Mesothelial cell of epicardium (in vitro differentiated cells): ENCODE results near the gene PSME1. TPM values are rescaled to one million over a fixed set of nuclear protein-coding genes. Genes with fewer than 3 reads are reported as not detected.

Experiments
- DNase-seq, 2 experiments: peaks; one replicate each; pipeline ENCODE4 v3.0.0; 2021; ENCODE audit warnings: low spot score in 2 of 2; ENCODE audit not compliant: unreplicated experiment in 2 of 2
- H3K27ac Mint-ChIP-seq: 2 replicates; pipeline ENCODE4 v1.8.0; 2021; ENCODE audit warnings: mixed read lengths
- H3K27me3 Mint-ChIP-seq: 2 replicates; pipeline ENCODE4 v1.8.0; 2021; ENCODE audit warnings: low read depth, mixed read lengths
- H3K36me3 Mint-ChIP-seq: 2 replicates; pipeline ENCODE4 v1.8.0; 2021; ENCODE audit warnings: mixed read lengths
- H3K4me1 Mint-ChIP-seq: 2 replicates; pipeline ENCODE4 v1.8.0; 2021; ENCODE audit warnings: mixed read lengths
- H3K4me3 Mint-ChIP-seq: 2 replicates; pipeline ENCODE4 v1.8.0; 2021; ENCODE audit warnings: mild to moderate bottlenecking, moderate library complexity, mixed read lengths
- H3K9me3 Mint-ChIP-seq: 2 replicates; pipeline ENCODE4 v1.8.0; 2021; ENCODE audit warnings: mixed read lengths
- CTCF ChIP-seq: fragments of 200-600 bp; sonication (generic); IDR thresholded peaks from one replicate; pipeline ENCODE4 v1.5.0; 2021; ENCODE audit warnings: antibody characterized with exemption; ENCODE audit not compliant: unreplicated experiment
- total RNA-seq: library from RNA; stranded (reverse); gene quantifications from 3 replicates; pipeline ENCODE4 v1.2.1, GENCODE V29; 2021

Gene PSME1
- total RNA-seq, 1 donor from 2014 or later = 148 TPM

GRCh38 chr14:24096545-24097181 is 39.3 kb upstream of the PSME1 start:
- TF ChIP-seq CTCF = no peak
- Mint-ChIP-seq H3K4me1 (peaks cover 20% of the 10 kb centered on the region), H3K4me3 (no peak overlapping the region), H3K36me3 (no peaks in the 10 kb centered on the region), H3K27ac (no peak overlapping the region), H3K27me3 (no peaks in the 10 kb centered on the region), H3K9me3 (no peaks in the 10 kb centered on the region)
- DNase-seq = no peak

GRCh38 chr14:24098229-24098926 is 37.6 kb upstream of the PSME1 start:
- peaks cover 17% of the 10 kb centered on the region for H3K4me1 Mint-ChIP-seq
- no peaks in the 10 kb centered on the region for H3K9me3 Mint-ChIP-seq
- H3K27ac Mint-ChIP-seq = no peak overlapping the region
- no peak for DNase-seq
- peaks cover 9% of the 10 kb centered on the region for H3K36me3 Mint-ChIP-seq
- no peak overlapping the region for H3K4me3 Mint-ChIP-seq
- TF ChIP-seq CTCF = no peak
- H3K27me3 Mint-ChIP-seq = no peaks in the 10 kb centered on the region

- no peak for TF ChIP-seq CTCF
- H3K27me3 Mint-ChIP-seq = no peaks in the 10 kb centered on the region
- no peak overlapping the region for H3K4me3 Mint-ChIP-seq
These were observed 36.8 kb upstream of the PSME1 start for GRCh38 chr14:24098927-24099813.

GRCh38 chr14:24100197-24100981 is 35.6 kb upstream of the PSME1 start:
- H3K4me3 Mint-ChIP-seq = no peak overlapping the region
- peaks cover 8% of the 10 kb centered on the region for H3K9me3 Mint-ChIP-seq
- H3K4me1 Mint-ChIP-seq = peaks cover 5% of the 10 kb centered on the region
- peaks cover 19% of the 10 kb centered on the region for H3K36me3 Mint-ChIP-seq
- TF ChIP-seq CTCF = no peak
- H3K27me3 Mint-ChIP-seq = no peaks in the 10 kb centered on the region
- no peak overlapping the region for H3K27ac Mint-ChIP-seq
- DNase-seq = no peak

More at GRCh38 chr14:24098927-24099813, 36.8 kb upstream of the PSME1 start:
- H3K9me3 Mint-ChIP-seq = no peaks in the 10 kb centered on the region
- no peak for DNase-seq
- no peak overlapping the region for H3K27ac Mint-ChIP-seq
- peaks cover 13% of the 10 kb centered on the region for H3K4me1 Mint-ChIP-seq
- H3K36me3 Mint-ChIP-seq = peaks cover 16% of the 10 kb centered on the region

- Mint-ChIP-seq H3K27me3 (no peaks in the 10 kb centered on the region), H3K4me3 (no peak overlapping the region), H3K4me1 (no peaks in the 10 kb centered on the region), H3K27ac (no peak overlapping the region), H3K36me3 (peaks cover 19% of the 10 kb centered on the region), H3K9me3 (peaks cover 8% of the 10 kb centered on the region)
- TF ChIP-seq CTCF = no peak
- no peak for DNase-seq
These were observed 35.0 kb upstream of the PSME1 start for GRCh38 chr14:24100982-24101494.
